Caco-2 (cell line): ENCODE measurements around the gene KRTCAP2. TPM values are rescaled to one million over a fixed set of nuclear protein-coding genes. Genes with fewer than 3 reads are reported as not detected.
"Not testable (repeated sequence)": the region's sequence is repeated elsewhere in the genome, so short reads cannot be mapped to it uniquely, and the experiment has no call there.

Source experiments
- BruUV-seq: library from RNA; stranded (reverse); fragments of 400-500 nt; replicated peaks from 2 replicates; lab custom pipeline; 2021; lab: Mats Ljungman, UMichigan
- CTCF ChIA-PET: fragments of 300-600 bp; sonication (Branson Sonifier 250); formaldehyde crosslinking; loops from one replicate; lab custom pipeline; 2022; ENCODE audit warnings: antibody characterized with exemption; lab: Charles Lee
- POLR2A ChIA-PET: fragments of 300-600 bp; sonication (Branson Sonifier 250); formaldehyde crosslinking; loops from one replicate; lab custom pipeline; 2022; ENCODE audit warnings: antibody characterized with exemption; lab: Charles Lee
- DNase-seq, 2 experiments: peaks; one replicate each; pipeline versions ENCODE4 v3.0.0 to v3.0.0-alpha.2; 2020 to 2022
- H3K27me3 ChIP-seq: replicated peaks from 2 replicates; pipeline ENCODE4 v1.6.0; 2011; ENCODE audit warnings: low read length; ENCODE audit not compliant: control insufficient read depth, insufficient read depth
- H3K36me3 ChIP-seq: 2 replicates; pipeline ENCODE4 v1.5.1; 2011; ENCODE audit warnings: low read length; ENCODE audit not compliant: control insufficient read depth, insufficient read depth
- H3K4me1 ChIP-seq: fragments of 250-450 bp; sonication (Bioruptor Pico); 2 replicates; pipeline ENCODE4 v1.5.1; 2020; ENCODE audit warnings: mild to moderate bottlenecking
- H3K4me3 ChIP-seq: 2 replicates; pipeline ENCODE4 v1.5.1; 2011; ENCODE audit warnings: low read depth, mild to moderate bottlenecking, control low read depth, low read length
- H3K9me3 ChIP-seq: fragments of 250-450 bp; sonication (Bioruptor Pico); 2 replicates; pipeline ENCODE4 v1.5.1; 2020; ENCODE audit warnings: mild to moderate bottlenecking, moderate library complexity
- H3K27ac Mint-ChIP-seq: one replicate; pipeline ENCODE4 v1.8.0; 2022; ENCODE audit warnings: mixed read lengths; ENCODE audit not compliant: unreplicated experiment
- H3K27me3 Mint-ChIP-seq: one replicate; pipeline ENCODE4 v1.8.0; 2022; ENCODE audit warnings: mixed read lengths; ENCODE audit not compliant: insufficient read depth, unreplicated experiment
- H3K36me3 Mint-ChIP-seq: one replicate; pipeline ENCODE4 v1.8.0; 2022; ENCODE audit warnings: mild to moderate bottlenecking, mixed read lengths; ENCODE audit not compliant: insufficient read depth, unreplicated experiment
- H3K4me1 Mint-ChIP-seq: one replicate; pipeline ENCODE4 v1.8.0; 2022; ENCODE audit warnings: low read depth, mixed read lengths; ENCODE audit not compliant: unreplicated experiment
- H3K4me3 Mint-ChIP-seq: one replicate; pipeline ENCODE4 v1.8.0; 2022; ENCODE audit warnings: mild to moderate bottlenecking, moderate library complexity, mixed read lengths; ENCODE audit not compliant: unreplicated experiment
- H3K9me3 Mint-ChIP-seq: one replicate; pipeline ENCODE4 v1.8.0; 2022; ENCODE audit warnings: mixed read lengths; ENCODE audit not compliant: unreplicated experiment
- CTCF ChIP-seq, 2 experiments: fragments of 200-600 bp in 1 of 2; IDR thresholded peaks; 1 replicate in 1 of 2; 2 replicates in 1 of 2; pipeline versions ENCODE4 v1.5.1 to v1.8.0; 2011 to 2022; ENCODE audit warnings: antibody characterized with exemption in 1 of 2, control low read depth in 1 of 2, inconsistent platforms in 1 of 2, low read depth in 1 of 2, low read length in 1 of 2, mild to moderate bottlenecking in 1 of 2, moderate library complexity in 1 of 2; ENCODE audit not compliant: insufficient read depth in 1 of 2, severe bottlenecking in 1 of 2, unreplicated experiment in 1 of 2
- intact Hi-C: fragments of 100-400 bp; cut with micrococcal nuclease; formaldehyde crosslinking; loops from one replicate; pipeline ENCODE4 v1.10.0; 2022; ENCODE audit not compliant: unreplicated experiment
- total RNA-seq: library from RNA; stranded (reverse); gene quantifications from 2 replicates; pipeline ENCODE4 v1.2.3, GENCODE V29; 2022

KRTCAP2 gene
- total RNA-seq, 1 experiment from 2014 or later, result 215 TPM

- no peak for DNase-seq
- H3K4me3 ChIP-seq, result no peak overlapping the region
- H3K4me3 Mint-ChIP-seq, result no peak overlapping the region
- TF ChIP-seq CTCF (IDR thresholded peaks at IDR 0.05; ENCODE audit: insufficient read depth in 1 of 2, low read depth in 1 of 2, low read length in 1 of 2, severe bottlenecking in 1 of 2, unreplicated experiment in 1 of 2), result no peak
- H3K4me1 ChIP-seq, result peaks cover 11% of the 10 kb centered on the region; the same call in 1 of the 2 replicates
- H3K9me3 ChIP-seq, result no peaks in the 10 kb centered on the region
- no peaks in the 10 kb centered on the region for H3K36me3 ChIP-seq
- H3K4me1 Mint-ChIP-seq, result peaks cover 6% of the 10 kb centered on the region
- no peaks in the 10 kb centered on the region for H3K27me3 ChIP-seq
- ChIA-PET POLR2A (interaction anchor here (1.5 kb wide), 1 partner anchor 77 kb away, joined by 6 read pairs; no protein-coding TSS in a partner anchor), CTCF (interaction anchor here (0.5 to 3.2 kb wide), 18 partner anchors 9 to 357 kb away, joined by 3 to 147 read pairs (median 6); partner anchors contain the start of gene EFNA1)
- BruUV-seq, result no TSS peak
- peaks cover 26% of the 10 kb centered on the region for H3K36me3 Mint-ChIP-seq
- no peaks in the 10 kb centered on the region for H3K27me3 Mint-ChIP-seq
- intact Hi-C loops, result no loop called here
- H3K27ac Mint-ChIP-seq, result no peak overlapping the region
- no peaks in the 10 kb centered on the region for H3K9me3 Mint-ChIP-seq
Measured at GRCh38 chr1:155168456-155169210, 4.5 kb downstream of the KRTCAP2 start.

GRCh38 chr1:155168105-155168445 is 5.0 kb downstream of the KRTCAP2 start:
- Mint-ChIP-seq H3K36me3 (peaks cover 24% of the 10 kb centered on the region), H3K4me3 (peak overlapping the region; percentile 66), H3K27ac (peak overlapping the region; percentile 24)
- intact Hi-C loops, H3K9me3 Mint-ChIP-seq, H3K36me3 ChIP-seq, H3K27me3 ChIP-seq, H3K4me3 ChIP-seq, H3K9me3 ChIP-seq, H3K27me3 Mint-ChIP-seq, BruUV-seq, DNase-seq, H3K4me1 Mint-ChIP-seq: not testable (repeated sequence)
- ChIA-PET POLR2A (interaction anchor here (1.2 to 1.5 kb wide), 2 partner anchors 43 to 77 kb away, joined by 3 to 6 read pairs; no protein-coding TSS in a partner anchor), CTCF (interaction anchor here (0.5 to 3.2 kb wide), 19 partner anchors 9 to 134 kb away, joined by 3 to 147 read pairs (median 6); partner anchors contain the start of gene EFNA1)
- peaks cover 11% of the 10 kb centered on the region; the same call in 1 of the 2 replicates for H3K4me1 ChIP-seq

- peak; percentile 79 to 93 for TF ChIP-seq CTCF (IDR thresholded peaks at IDR 0.05; ENCODE audit: insufficient read depth in 1 of 2, low read depth in 1 of 2, low read length in 1 of 2, severe bottlenecking in 1 of 2, unreplicated experiment in 1 of 2)
- Histone ChIP-seq H3K36me3 (no peaks in the 10 kb centered on the region), H3K27me3 (no peaks in the 10 kb centered on the region), H3K4me1 (peaks cover 10% of the 10 kb centered on the region; the same call in 1 of the 2 replicates), H3K4me3 (peak overlapping the region; percentile 23), H3K9me3 (no peaks in the 10 kb centered on the region)
- Mint-ChIP-seq H3K36me3 (peaks cover 17% of the 10 kb centered on the region), H3K4me1 (no peaks in the 10 kb centered on the region), H3K9me3 (no peaks in the 10 kb centered on the region), H3K27ac (peak overlapping the region; percentile 24), H3K27me3 (no peaks in the 10 kb centered on the region), H3K4me3 (peak overlapping the region; percentile 66)
- ChIA-PET CTCF (interaction anchor here (0.5 to 3.2 kb wide), 27 partner anchors 10 to 135 kb away, joined by 3 to 147 read pairs (median 5); partner anchors contain the start of gene EFNA1), POLR2A (interaction anchor here (1.2 to 1.5 kb wide), 2 partner anchors 42 to 76 kb away, joined by 3 to 6 read pairs; no protein-coding TSS in a partner anchor)
- intact Hi-C loops, result loop anchor here (1.0 to 2.0 kb wide), 3 partner anchors 33 to 73 kb away; partner anchors contain the start of gene SLC50A1
- peak; percentile 86 to 89 for DNase-seq
- BruUV-seq, result no TSS peak
Measured at GRCh38 chr1:155167166-155168104, 5.7 kb downstream of the KRTCAP2 start.
